A673 (cell line): ENCODE measurements around the gene SOBP.

Experiments used
- EZH2 ChIP-seq: fragments of 200-600 bp; sonication (generic); IDR thresholded peaks from 2 replicates; pipeline ENCODE4 v1.6.1; 2017; ENCODE audit warnings: borderline replicate concordance, low read depth, mild to moderate bottlenecking, mixed read lengths, antibody characterized with exemption, low read length; ENCODE audit not compliant: poor library complexity, severe bottlenecking
- TF ChIP-seq, protein P1 (sequence below): fragments of 300-800, 200-600 bp; sonication (generic); conservative IDR thresholded peaks from 2 replicates; pipeline ENCODE4 v1.5.1; 2017; ENCODE audit warnings: low read depth, mild to moderate bottlenecking, antibody characterized with exemption, low read length, moderate library complexity, mixed read lengths

DNA sequence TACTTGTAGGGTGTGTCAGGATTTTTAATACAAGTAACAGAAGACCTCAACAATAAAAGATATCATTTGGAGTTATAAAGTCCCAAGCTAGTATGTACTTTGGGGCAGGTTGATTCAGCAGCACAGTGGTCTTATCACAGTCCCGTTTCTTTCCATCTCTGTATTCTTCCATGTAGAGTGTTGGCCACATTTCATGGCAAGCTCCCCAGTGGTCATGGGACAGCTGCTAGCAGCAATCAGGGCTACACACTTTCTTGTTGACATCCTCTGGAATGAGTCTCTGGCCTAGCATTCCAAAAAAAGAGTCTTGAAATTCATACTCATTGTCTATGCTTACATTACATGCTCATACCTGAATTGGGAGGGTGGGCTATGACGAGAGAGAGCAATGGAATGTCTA is 53.2 kb downstream of the SOBP start:
- TF ChIP-seq, protein P1, sequence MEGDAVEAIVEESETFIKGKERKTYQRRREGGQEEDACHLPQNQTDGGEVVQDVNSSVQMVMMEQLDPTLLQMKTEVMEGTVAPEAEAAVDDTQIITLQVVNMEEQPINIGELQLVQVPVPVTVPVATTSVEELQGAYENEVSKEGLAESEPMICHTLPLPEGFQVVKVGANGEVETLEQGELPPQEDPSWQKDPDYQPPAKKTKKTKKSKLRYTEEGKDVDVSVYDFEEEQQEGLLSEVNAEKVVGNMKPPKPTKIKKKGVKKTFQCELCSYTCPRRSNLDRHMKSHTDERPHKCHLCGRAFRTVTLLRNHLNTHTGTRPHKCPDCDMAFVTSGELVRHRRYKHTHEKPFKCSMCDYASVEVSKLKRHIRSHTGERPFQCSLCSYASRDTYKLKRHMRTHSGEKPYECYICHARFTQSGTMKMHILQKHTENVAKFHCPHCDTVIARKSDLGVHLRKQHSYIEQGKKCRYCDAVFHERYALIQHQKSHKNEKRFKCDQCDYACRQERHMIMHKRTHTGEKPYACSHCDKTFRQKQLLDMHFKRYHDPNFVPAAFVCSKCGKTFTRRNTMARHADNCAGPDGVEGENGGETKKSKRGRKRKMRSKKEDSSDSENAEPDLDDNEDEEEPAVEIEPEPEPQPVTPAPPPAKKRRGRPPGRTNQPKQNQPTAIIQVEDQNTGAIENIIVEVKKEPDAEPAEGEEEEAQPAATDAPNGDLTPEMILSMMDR, result no peak
- TF ChIP-seq EZH2, result no peak
